GM18867 (cell line): ENCODE measurements around the gene IFI27L2.

Experiments used
- ATAC-seq: cut with Tn5 transposase; IDR thresholded peaks from one replicate; pipeline ENCODE4 v1.9.1; 2021; ENCODE audit warnings: mild to moderate bottlenecking, moderate library complexity; ENCODE audit not compliant: unreplicated experiment

The IFI27L2 gene

DNA sequence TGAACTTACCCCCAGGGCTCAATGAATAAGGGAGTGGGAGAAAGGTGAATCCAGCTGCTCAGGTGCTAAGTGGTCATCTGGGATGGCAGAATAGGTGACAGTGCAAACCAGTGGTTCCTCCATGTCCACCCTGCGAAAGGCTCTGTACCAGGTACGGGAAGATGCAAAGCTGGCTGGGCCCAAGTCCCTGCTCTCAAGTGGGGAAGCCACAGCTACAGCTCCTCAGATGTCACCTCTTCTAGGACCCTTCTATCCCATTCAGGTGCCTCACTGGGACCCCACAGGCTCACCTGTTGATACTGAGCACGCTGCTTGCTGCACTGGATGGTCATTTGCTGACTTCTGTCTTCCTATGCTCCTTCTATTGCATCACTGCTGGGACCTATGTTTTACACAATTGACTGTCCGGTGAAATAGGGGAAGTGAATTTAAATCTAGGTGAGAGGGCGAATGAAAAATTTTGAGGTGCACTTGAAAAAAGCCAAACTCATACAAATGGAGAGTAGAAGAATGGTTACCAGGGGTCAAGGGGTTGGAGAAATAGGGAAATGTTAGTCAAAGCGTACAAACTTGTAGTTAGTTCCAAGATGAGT lies 24.4 kb upstream of the IFI27L2 start:
- no peak for ATAC-seq

DNA sequence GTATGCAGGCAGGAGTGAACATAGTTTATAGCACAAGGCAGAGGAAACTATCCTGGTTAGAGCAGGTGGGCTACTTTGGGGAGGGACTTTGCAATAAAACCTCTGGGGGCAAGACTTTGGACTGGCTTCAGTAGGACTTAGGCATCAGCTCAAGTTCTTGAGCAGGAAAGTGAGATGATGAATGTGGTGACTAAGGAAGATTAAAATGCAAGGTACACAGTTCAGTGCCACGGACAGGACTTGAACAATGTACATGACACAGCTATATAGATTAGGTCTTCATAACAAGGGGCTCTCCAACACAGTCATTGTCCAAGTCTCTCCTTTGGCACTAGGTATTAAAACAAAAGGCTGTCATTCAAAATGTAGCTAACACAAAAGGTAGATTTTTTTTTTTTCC lies 23.3 kb upstream of the IFI27L2 start:
- no peak for ATAC-seq

DNA sequence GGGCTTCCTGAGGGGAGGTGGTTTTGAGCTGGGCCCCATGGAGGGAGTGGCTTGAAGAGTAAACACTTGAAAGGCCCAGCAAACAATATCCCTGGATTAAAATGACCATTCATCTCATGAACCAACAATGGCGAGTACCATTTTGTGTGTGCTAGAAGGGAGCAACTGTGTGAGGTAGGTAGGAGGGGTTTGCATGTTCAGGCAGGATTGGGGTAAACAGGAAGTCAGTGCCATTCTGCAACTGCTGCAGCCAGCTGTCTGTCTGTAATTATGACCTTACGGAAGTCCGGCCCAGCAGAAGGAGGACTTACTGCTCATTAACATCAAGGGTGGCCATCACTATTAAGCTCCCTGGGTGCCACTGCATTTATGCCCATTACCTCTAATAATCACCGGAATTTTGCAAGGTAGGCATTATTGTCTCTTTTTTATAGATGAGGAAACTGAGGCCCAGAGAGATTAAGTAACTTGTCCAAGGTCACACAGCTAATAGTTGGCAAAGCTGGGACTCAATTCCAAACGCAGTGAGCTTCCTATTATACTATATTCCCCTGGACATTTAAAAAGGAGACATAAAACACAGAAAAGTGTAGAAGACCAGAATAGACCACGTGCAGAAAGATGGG lies 16.6 kb upstream of the IFI27L2 start:
- peak; percentile 58 for ATAC-seq

DNA sequence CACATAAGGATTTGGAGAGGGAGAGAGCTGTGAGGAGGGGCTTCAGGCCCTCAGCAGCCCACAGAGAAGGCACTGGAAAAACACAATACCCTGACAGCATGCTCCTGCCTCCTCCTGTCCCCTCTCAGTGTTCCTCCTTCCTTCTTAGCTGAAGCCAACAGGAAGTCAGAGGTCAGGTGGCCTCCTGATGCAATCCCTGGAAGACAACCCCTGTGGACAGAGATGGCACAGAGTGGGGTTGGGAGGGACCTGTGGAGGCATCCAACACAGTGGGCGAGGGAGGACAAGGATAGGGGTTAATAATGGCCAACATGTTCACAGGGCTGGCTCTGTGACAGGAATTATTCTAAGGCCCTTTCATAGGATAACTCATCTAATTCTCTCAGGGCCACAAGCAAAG lies 15.4 kb upstream of the IFI27L2 start:
- ATAC-seq, result no peak

DNA sequence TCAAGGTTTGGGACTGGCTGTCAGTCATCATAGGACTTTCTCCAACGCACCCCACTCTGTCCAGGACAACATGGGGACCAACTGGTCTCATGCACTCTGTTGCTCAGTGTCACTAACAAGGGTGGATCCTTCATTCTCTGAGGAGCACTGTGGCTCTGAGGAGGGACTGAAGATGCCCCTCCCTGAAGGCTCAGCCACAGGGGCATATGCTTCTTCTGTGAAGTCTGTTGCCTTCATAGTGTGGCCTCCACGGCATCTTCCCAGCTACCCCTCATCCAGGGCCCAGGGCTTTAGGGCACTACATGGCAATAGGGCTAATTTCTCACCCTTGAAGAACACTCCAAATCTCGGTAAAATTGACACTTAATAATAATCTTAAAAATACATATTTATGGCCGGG lies 14.3 kb upstream of the IFI27L2 start:
- ATAC-seq, result no peak

DNA sequence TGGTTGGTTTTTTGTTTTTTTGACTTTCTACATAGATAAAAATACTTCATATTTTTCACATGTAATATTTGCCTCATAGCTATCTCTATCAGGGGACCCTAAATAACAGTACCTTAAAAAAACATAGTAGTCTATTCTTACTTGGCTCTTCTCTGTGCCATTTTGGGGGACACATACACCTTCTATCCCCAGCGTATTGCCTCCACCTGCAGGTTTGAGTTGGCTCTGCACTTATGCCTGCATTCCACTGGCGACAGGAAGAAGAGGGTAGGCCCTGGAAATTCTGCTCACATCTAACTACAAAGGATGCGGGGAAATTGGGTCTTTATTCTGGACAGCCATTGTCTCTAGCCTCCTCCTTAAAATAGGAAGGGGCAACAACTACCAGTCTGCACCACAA lies 13.8 kb upstream of the IFI27L2 start:
- ATAC-seq, result no peak

DNA sequence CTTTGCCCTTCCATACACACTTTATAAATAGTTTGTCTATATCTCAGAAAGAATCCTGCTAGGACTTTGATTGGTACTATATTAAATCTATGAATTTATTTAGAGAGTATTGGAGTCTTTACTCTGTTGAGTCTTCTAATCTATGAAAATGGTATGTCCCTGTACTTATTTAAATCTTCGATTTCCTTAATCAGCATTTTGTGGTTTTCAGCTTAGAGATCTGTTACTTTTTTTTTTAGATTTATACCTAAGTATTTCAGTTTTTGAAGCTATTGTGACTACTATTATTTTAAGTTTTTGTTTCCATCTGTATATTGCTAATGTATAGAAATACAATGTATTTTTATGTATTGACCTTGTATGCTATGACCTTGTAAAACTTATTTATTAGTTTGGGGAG lies 13.4 kb upstream of the IFI27L2 start:
- ATAC-seq, result no peak

DNA sequence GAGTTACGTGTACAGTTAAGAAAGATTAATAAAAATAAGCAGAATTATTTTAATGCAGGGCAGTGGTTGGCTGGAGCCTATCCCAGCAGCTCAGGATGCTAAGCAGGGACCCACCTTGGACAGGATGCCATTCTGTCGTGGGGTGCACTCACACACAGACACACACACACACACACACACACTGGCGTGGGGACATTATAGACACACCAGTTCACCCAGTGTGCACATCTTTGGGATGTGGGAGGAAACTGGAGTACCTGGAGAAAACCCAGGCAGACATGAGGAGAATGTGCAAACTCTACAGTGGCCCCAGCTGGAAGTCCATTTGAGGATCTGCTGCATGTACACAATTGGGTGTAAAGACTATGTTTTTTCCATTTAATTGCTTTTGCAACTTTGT lies 12.8 kb upstream of the IFI27L2 start:
- no peak for ATAC-seq

DNA sequence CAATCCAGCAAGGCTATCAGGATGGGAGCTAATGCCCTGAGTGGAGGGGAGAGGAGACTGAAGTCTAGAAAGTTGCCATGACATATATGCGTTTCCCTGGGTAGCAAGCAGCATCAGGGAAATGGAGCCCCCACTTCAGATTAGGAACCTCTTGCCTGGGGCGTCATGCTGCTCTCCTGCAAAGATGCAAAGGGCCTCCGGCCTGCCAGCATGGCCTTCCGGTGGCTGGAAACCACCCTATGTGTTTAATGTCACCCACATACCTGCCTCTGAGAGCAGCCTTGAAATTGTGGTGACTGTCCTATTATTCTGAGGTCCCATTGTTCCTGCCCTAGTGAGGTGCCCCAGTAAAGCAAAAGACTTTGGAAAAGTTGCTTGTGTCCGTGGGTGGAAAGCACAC lies 10.0 kb upstream of the IFI27L2 start:
- no peak for ATAC-seq

DNA sequence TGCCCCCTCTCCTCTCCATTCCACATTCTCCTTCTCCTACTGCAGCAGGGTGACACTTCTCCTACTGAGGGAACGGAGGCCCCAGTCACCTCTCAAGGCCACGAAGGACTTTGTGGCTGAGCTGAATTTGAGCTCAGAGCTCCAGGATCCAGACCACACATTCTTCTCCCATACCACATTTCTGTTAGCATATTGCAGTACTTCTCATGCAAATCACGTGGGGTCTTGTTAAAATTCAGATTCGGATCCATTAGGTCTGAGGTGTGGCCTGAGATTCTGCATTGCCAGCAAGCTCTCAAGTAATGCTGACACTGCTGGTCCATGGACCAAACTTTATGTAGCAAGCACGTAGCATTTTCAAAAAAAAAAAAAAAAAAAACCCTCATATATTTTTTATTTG lies 9.6 kb upstream of the IFI27L2 start:
- no peak for ATAC-seq

DNA sequence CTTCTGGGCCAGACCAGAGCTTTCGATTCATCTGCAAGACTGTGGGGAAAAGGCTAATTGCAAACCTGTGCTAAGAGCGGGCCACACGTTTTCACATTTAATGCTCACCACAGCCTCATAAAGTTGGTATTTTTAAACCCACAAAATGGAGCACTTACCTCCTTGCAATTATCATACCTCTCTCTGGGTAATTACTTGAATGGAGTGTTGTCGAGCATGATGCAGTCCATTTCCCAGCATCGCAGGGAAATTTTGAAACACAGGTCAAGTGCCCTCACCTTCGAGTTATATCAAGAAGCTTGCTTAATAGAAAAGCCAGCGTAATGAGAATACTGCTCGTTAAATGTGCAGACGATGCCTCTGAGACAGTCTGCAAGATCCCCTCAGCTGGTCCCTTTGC lies 8.8 kb upstream of the IFI27L2 start:
- no peak for ATAC-seq

DNA sequence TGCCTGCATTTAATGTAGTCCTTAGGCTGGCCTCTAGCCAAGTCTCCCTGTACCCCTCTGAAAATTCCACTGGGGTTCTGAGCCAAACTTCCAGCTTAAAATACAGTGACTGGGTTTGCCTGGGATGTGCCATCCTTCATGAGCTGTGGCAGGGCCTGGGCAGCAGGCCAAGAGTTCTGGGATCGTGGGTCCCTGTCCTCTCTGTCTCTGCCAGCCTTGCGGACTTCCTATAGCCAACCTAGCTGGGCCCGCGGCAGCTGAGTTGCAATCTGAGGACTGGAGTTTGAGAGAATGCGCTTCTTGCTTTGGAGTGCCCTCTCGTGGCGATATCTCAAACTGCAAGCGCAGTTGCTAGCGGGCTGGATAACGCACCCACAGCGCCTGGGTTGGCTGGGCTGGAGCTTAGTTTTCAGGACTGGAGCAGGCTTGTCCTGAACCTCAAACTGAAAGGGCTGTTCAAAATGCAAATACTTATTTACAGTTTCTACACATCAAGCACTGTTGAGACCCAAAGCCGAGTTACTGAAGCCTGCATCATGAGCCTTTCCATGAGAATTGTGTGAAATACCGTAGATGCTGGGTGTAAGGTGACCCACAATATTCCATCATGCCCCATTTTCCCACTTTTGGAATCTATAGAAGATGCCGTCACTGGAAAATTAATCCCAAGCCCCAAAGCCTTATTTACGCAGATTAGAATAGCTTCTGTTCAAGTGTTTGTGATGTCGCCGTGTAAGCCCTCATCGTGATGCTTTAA lies 7.3 kb upstream of the IFI27L2 start:
- ATAC-seq, result peak; percentile 68

DNA sequence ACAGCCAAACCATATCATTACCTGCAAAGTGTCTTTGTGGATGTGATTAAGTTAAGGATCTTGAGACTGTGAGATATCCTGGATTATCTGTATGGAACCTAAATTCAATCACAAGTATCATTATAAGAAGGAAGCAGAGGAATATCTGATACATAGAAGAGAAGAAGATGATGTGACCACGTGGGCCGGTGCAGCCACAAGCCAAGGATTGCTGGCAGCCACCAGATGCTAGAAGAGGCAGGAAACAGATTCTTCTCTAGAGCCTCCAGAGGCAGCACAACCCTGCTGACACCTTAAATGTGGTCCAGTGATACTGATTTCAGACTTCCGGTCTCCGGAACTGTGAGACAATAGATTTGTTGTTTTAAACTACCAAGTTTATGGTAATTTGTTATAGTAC lies 6.1 kb upstream of the IFI27L2 start:
- ATAC-seq, result no peak

DNA sequence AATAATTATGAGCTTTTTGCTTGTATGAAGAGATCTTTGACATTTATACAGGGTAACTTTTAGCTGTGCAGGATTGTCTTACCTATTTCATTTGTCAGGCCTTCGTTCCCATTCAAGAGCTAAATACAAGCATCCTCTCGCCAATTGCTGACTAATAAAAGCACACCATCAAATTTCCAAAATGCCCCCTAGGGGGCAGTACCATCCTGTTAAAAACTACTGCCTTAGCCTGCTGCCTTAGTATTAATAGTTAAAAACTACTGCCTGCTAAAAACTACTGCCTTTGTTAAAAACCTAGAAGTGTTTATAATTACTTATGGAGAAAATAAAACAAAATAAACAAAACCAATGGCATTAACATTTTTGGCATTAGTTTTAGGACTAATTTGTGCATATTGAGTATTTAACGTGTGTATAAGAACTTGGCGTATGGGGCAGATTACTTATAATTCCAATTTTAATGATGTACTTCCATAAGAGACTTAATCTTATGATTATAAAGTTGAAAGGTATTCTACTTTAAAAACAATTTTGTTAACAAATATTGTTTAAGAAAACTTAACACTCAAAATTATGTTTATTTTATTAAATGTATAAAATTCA lies 3.0 kb upstream of the IFI27L2 start:
- peak; percentile 38 for ATAC-seq

DNA sequence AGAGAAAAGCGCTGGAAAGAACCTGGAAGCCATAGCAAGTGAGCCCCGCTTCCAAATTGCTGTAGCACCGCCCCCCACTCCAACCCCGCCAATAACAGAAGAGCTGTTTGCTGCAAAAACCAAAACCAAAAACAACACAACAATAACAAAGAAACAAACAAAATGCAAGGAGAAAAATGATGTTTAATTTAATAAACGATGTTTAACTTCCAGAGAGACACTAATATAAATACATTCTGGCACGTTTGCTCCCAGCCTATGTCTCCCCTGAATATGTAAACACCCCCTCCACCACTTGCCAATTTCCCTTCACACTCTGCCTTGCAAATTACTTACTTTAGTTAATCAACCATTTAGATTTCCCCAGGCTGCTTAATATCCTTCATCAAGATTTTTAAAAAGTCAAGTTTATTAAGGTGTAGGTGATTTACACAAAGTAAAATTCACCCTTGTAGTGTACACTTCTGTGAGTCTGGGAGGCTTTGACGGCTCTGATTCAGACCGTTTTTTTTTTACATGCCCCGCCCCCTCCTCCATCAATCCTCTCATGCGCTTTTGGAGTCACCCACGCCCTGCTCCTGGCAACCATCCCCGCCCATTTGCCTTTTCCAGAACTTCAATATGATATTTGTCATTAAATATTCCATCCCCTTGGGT lies 482 bp upstream of the IFI27L2 start:
- ATAC-seq, result peak; percentile 31

DNA sequence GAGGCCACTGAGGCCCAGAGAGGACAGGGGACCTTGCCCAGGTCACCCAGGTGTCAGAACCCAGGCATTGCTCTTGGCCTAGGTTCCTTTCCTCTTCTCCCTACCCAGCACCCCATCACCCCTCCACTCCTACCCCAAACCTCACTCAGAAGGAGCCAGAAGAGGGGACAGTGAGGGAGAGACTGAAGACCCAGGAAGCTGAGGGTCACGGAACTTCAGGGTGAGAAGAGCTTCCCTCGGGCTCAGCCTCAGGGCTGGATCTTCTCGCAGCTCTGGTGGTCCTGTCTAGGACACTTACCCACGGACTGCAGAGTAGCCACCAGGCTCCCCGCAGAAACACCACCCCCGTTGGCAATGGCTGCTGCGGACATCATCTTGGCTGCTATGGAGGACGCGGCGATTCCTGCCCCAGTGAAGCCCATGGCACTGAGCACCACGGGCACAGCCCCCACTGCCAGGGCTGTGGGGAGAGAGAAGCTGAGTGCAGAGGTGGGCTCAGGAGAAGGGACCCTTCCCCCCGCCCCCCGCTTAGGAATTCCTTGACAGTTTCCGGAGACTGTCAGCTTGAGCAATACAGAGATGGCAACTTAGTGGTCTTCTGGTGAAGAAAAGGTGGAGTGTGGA lies 1.1 kb downstream of the IFI27L2 start:
- ATAC-seq, result no peak

DNA sequence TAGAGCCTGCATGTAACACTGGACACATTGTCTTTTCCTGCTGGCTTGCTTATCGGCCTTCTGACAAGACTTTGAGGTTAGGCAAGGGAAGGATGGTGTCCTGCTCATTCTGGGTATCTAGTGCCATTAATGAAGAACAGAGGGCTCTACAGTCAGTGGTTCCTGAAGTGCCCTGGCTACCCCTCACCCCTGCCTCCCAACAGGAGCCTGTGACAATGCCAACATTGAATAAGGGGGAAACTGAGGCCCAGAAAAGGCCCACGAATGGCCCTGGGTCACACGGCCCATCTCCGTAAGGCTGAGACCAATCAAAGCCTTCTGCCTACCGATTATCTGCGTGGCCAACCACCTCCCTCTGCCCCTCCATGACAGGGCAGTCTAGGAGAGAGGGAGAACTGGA lies 2.1 kb downstream of the IFI27L2 start:
- ATAC-seq, result no peak

DNA sequence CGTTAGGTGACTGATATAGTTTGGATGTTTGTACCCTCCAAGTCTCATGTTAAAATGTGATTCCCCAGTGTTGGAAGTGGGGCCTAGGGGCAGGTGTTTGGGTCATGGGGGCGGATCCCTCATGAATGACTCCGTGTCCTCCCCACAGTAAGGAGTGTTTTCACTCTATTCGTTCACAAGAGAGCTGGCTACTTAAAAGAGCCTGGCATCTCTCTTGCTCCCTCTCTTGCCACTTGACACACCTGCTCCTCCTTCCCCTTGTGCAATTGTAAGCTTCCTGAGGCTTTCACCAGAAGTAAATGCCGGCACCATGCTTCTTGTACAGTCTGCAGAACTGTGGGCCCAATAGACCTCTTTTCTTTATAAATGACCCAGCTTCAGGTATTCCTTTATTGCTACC lies 2.6 kb downstream of the IFI27L2 start:
- no peak for ATAC-seq

DNA sequence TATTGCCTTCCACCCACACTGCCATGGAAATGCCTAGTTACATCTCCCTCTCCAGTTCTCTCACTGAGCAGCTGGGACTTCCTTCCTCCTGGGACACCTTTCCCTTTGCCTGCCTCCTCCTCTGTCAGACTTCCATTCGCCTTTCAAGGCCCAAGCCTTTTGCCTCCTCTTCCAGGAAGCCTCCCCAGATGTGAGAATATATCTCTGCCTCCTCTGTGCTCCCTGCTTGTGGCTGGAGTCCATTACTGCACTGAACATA lies 3.1 kb downstream of the IFI27L2 start:
- no peak for ATAC-seq

DNA sequence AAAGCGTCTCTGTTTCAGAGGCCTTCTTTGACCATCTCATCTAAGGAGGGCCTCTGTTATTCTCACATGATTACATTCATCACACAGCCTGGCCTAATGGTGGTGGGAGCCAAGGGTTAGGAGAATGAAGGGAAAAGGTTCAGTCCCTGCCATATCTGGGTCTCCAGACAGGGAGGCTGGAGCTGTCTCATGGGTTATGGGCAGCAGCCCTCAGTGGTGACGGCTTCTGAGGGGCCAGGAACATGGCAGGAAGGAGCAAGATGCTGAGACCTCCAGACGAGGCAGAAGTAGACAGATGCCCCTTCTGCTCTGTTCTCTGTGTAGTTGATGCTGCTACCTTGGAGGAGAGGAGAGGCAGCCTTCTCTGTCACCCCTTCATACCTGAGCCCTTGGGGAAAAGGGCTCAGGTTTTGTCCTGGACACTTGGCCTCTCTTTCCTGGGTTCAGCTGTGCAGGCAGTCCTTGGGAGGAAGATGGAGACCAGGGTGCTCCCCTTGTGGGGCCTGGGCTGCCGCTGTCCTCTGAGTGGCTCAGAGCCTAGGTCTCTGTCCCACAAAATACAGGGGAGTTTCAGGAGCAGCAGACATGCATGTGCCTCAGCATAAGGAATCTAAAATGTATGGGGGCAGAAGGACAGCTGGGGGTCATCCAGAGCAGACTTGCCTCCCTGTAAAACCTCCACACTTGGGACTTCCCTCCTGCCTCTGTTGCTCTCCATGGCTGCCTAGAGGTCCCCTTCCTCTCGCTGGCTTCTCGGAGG lies 3.6 kb downstream of the IFI27L2 start:
- no peak for ATAC-seq
